Raji (cell line): ENCODE data around the gene P4HA3.

ENCODE experiments used
- POLR2A ChIP-seq: IDR thresholded peaks from 2 replicates; pipeline ENCODE4 v1.6.1; 2011; ENCODE audit warnings: low read depth, low read length, control low read depth; ENCODE audit not compliant: insufficient read depth

Gene P4HA3

DNA sequence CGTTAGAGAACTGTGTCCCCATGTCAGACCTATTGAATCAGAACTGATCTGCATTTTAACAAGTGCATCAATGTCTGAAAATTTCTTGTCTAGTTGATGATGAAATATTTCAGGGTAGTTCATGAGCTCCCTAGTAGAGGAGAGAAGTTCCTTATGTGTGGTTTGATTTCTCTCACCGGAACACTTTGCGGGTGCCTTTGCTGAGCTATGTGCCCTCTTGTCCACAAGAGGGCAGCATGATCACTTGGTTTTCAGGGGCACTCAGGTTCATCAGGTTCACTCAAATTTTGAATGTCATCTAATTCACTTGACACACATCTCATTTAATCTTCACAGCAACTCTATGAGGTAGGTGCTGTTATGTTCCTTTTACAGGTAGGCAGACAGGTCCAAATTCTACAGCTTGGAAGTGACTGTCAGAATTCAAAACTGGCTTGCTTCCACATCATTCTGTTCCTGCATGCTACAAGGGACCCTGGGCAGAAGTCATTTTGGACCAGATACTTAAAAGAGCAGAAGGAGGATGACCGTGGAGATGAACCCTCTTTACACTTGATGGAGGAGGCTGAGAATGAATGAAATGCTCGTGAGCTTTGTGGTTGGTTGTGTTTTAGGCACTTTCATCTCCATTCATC lies 55.6 kb downstream of the P4HA3 start:
- TF ChIP-seq POLR2A: no peak

DNA sequence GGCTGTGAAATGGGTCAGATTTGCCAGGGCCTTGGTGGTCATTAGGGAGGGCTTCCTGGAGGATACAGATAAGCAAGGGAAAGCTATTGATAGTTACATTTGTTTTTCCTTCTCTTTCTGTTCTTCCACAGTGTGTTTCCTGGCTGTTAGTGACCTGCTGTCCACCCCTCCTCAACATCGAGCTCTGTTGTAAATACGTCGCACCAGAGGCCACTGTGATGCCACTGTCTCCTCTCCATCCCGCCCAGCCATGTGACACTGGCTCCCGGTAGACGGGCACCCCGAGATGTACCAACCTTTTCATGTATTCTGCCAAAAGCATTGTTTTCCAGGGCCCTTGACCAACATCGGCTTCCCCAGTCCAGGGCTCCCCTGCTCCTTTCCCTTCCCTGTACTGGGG lies 58.1 kb downstream of the P4HA3 start:
- TF ChIP-seq POLR2A: no peak

DNA sequence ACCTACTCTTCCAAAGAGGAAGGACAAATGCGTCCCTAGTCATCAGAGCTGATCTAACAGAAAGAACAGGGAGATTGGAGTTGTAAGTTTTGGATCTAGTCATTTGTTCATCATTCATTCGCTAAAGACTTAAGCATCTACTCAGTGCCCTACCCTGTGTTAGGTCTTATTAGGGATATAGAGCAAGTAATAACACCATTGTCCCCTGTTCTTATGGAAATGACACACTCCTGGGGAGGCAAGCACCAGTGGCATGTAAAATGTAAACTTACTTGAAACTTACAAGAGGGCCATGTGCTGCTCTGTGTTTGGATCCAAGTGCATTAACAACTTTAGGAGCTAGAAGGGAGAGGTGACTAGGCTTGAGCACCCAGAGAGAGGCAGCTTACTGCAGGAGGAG lies 61.9 kb downstream of the P4HA3 start:
- no peak for TF ChIP-seq POLR2A

- no peak for TF ChIP-seq POLR2A
Measured at GRCh38 chr11:74248469-74248868, 63.0 kb downstream of the P4HA3 start.

DNA sequence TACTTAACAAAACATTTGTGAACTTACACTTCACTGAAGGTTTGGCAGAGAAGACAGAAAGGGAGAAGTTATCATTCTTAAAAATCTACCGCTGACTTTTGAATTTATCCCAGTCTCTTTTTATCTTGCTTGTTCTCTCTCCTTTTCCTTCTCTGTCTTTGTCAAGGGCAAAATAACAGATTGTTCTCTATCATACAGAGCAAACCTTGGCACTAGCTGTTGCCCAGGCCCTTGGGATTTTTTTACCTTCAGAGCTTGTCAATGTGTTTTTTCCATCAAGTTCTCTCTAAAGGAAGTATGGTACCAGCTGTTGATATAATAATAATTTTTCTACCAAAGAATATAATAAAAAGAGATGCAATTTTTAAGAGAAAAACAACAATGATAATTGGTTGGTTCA lies 73.2 kb downstream of the P4HA3 start:
- no peak for TF ChIP-seq POLR2A

DNA sequence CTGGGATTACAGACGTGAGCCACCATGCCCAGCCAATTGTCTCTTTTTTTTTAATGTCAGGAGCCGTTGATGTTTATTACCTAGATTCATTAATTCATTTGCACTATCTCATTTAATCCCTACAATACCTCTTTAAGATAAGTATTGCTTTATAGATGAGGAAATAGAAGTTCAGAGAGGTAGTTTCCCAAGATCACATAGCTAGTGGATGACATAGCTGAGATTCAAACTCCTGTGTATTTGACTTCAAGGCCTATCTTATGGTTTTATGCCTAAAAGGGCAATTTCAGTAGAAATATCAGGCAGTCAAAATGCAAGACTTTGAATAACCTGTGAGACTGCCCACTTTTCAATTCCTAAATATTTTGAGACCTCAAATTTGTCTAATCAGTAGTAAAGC lies 73.9 kb downstream of the P4HA3 start:
- no peak for TF ChIP-seq POLR2A

DNA sequence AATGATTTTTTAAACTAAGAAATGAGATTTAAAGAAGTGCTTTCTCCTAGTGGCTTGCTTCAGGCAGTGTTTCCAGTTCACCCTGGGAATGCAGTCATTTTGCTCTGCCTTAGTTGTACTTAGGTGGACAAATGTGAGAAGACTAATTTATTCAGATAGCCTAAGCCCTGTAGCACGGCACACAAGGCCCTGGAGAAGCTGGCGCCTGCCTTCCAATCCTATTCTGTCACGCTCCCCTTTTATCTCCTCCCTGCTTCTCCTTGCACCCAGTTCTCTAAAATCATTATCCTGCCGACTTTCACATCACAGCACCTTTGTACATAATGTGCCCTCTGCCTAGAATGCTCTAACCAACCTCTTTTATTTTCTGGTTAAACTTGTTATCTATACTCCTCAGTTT lies 76.3 kb downstream of the P4HA3 start:
- TF ChIP-seq POLR2A: no peak

DNA sequence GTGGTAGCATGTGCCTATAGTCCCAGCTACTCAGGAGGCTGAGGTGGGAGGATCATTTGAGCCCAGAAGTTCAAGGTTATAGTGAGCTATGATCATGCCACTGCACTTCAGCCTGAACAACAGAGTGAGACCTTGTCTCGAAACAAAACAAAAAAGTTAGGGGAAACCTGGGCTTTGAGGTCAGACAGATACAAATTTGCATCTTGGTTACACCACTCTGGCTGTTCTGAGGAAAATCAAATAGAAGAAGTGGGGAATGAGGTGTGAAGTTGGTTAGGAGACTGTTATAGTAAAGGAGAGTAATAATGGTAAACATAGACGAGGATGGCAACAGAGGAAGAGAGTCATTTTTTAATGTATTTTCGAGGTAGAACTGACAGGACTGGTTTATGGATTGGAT lies 77.8 kb downstream of the P4HA3 start:
- TF ChIP-seq POLR2A: no peak

DNA sequence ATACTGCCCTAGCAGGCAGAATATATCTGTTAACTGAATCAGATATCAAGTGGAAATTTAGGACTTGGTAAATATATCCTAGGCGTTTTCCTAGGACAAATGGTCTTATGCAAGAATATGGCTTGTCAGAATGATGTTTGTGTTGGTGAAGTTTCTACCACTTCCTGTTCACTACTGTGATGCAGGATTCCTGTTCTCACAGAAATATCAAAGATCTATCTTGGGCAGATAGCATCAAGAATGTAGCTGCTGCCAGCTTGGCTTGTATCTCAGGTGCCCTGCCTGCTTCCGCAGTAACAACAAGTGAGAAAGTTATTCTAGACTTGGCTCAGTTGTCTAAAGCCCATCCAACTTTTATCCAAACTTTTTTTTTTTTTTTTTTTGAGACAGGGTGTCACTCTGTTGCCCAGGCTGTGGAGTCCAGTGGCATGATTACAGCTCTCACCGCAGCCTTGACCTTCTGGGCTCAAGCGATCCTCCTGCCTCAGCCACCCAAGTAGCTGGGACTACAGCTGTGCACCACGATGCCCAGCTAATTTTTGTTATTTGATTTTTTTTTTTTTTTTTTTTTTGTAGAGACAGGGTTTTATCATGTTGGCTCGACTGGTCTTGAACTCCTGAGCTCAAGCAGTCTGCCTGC lies 79.0 kb downstream of the P4HA3 start:
- no peak for TF ChIP-seq POLR2A

GRCh38 chr11:74226907-74227306 lies 84.5 kb downstream of the P4HA3 start:
- no peak for TF ChIP-seq POLR2A

DNA sequence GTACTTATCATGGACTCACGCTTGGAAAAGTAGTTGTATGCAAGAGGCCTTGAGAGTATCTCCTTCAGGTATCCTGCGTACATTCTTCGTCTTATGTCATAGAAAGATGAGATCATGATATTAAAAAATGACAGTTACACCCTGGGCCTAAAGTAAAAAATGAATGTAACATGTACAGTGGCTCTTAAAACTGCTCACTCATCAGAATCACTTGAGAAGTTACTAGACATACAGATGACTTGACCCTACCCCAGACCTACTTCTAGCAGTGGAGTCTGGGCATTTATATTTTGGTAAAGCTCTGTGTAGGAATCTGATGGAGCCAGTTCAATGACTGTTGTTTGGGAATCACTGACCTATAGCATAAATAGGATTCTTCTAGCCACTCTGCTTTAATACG lies 85.9 kb downstream of the P4HA3 start:
- no peak for TF ChIP-seq POLR2A

DNA sequence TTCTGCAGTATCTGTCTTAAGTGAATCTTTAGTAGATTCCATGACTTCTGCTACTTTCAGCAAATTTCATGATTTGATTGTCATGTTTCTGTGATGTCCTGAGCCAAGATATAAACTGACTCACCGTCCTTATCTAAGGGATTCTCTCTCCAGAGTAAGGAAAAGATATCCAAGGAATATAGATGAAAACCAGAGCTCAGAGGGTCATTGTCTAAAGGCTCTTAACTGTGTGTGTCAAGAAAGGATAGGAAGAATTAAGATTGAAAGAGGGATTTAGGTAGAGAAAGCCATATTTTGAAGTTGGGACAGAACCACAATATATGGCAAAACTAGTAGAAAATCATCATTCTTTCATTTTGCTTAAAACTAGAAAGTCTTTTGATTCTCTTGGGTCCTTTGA lies 89.6 kb downstream of the P4HA3 start:
- no peak for TF ChIP-seq POLR2A

DNA sequence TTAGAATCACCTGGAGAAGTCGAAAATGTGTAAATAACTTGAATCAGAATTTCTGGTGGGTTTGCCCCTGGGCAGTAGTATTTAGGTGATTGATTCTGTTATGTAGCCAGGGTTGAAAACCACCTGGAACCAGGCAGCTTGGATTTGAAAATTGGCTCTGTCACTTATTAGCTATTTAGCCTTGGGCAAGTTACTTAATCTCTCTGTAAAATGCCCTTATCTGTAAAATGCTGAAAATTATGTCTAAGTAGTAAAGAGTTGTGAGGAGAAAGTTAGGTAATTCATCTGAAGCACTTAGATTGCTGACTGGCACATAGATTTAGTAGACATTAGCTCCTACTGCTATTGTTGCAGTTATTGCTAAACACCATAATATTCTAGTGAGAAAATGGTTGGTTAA lies 91.1 kb downstream of the P4HA3 start:
- TF ChIP-seq POLR2A: no peak
